Hindlimb muscle (tissue), 1 donor: ENCODE data around the gene INTS7. TPM values are rescaled to one million over a fixed set of nuclear protein-coding genes. Genes with fewer than 3 reads are reported as not detected.
"Not testable (repeated sequence)": the region's sequence is repeated elsewhere in the genome, so short reads cannot be mapped to it uniquely, and the experiment has no call there.

ENCODE experiments used
- DNase-seq: peaks from one replicate; pipeline ENCODE4 v3.0.0-alpha.2; 2013
- polyA plus RNA-seq: library from polyadenylated mRNA; unstranded; fragments of 120-200 nt; gene quantifications from one replicate; pipeline ENCODE4 v1.2.1, GENCODE V29; 2013; ENCODE audit not compliant: insufficient read length

Gene INTS7
- polyA plus RNA-seq, 1 donor: 11.5 TPM

DNA sequence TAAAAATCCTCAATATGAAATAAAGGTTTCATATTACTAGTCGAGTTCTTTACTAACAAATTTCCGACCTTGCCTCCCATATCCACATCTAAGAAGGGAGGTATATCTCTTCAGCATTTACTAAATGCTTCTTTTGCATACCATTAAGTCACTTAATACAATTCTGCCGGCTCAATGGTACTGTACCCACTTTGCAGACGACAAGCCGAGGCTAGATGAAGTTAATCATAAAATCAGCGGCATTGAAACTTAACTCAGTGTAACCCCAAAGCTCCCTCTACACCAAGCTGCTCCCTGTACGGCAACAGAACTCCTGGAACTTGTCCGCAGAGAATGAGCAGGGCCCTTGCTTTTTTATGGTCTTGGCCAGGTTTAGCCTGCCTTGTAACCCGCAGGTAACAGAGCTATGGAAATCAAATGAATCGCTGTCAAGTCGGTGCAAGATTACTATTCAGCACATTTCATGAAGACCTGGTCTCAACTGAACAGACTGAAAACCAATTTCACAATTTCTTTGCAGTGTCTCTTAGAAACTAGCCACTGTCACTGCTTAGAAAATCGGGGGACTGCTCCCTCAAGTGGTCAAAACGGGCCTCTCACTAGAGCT lies 738 bp downstream of the INTS7 start:
- DNase-seq: no peak

DNA sequence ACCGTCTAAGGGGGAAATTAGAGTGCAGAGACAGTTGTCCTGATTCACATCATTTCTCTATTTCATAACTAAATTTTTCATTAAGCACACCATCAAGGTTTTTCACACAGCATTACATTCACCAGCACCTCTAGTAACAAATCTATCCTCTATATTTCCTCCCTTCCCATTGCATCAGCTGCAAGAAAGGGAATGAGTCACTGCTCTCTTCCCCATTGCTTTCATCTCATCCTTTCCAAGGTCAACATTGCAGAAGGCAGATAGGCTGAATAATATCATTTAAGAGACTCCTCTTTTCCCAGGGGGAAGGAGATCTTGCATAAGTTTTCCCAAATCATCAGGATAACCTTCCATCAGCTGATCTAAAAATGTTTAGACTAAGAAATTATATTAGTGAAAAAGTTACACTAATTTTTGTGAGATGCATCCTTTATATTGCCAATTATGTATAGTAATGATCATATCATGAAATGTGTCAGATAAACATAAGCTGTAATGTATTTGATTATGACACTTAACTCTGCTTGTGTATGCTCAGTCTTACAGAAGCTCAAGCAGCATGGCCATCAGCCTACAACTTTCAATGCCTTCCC lies 4.3 kb downstream of the INTS7 start:
- DNase-seq: no peak

DNA sequence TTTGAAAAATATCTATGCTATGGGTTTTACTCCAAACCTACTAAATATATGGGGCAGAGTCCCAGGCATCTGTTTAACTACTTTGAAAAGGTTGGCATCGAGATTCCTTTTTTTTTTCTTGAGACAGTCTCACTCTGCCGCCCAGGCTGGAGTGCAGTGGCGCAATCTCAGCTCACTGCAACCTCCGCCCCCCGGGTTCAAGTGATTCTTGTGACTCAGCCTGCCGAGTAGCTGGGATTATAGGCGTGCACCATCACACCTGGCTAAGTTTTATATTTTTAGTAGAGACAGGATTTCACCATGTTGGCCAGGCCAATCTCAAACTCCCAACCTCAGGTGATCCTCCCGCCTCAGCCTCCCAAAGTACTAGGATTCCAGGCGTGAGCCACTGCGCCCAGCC lies 7.6 kb downstream of the INTS7 start:
- not testable (repeated sequence) for DNase-seq

DNA sequence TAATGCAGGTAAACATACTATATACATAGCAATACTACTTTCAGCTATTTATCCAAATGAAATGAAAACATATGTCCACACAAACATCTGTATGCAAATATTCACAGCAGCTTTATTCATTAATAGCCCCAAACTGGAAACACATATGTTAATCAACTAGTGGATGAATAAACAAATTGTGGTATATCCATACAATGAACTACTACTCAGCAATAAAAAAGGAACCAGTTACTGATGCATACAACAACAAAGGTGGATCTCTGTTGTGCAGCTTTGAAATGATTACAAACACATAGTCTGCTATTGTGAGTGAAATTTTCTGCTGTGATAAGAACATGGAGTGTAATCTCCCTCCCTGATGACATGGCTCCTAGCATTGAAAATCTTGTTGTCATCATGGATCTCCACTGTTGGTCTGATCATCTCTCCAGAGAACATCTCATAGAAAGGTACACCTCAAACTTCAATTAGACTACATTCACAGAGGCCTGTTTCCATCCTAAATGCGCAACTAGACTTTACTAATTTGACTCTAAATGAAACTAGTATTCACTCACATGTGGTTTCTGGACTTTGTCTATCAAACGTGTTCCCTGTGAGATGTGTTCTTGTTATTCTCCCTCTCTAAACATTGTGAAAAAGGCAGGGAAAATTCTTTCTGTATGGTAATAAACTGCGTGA lies 10.7 kb downstream of the INTS7 start:
- no peak for DNase-seq

DNA sequence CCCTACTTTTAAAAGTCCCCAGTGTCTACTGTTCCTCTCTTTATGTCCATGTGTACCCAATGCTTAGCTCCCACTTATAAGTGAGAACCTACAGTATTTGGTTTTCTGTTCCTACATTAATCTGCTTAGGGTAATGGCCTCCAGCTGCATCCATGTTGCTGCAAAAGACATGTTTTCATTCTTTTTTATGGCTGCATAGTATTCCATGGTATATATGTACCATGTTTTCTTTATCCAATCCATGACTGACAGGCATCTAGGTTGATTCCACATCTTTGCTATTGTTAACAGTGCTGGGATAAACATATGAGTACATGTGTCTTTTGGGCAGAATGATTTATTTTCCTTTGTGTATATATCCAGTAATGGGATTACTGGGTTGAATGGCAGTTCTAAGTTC lies 12.4 kb downstream of the INTS7 start:
- DNase-seq: not testable (repeated sequence)

DNA sequence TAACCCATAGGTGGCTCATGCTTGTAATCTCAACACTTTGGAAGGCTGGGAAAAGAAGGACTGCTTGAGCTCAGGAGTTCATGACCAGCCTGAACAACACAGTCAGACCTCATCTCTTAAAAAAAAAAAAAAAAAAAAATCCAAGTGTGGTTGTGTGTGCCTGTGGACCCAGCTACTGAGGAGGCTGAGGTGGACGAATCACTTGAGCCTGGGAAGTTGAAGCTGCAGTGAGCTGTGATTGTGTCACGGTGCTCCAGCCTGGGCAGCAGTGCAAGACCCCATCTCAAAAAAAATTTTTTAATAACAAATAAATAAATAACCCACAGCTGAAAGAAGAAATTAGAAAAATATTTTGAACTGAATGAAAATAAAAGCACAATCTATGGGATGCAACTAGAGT lies 13.8 kb downstream of the INTS7 start:
- no peak for DNase-seq

DNA sequence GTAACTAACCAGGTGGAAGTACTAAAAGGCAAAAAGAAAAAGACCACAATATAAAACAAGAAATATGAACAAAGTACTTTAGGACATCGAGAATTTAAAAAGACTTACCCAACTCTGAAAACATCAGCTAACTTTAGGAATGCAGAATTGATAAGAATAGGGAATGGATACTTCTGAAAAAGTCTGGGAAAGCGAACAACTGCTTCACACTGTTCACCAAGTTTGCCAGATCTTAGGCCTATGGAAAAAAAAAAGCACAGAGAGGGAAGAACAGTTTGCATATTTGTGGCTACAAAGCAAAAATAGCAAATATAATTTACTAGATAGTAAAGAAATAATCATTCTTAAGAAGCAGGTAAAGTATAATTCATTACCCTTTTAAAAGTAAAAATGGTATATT lies 14.4 kb downstream of the INTS7 start:
- no peak for DNase-seq

DNA sequence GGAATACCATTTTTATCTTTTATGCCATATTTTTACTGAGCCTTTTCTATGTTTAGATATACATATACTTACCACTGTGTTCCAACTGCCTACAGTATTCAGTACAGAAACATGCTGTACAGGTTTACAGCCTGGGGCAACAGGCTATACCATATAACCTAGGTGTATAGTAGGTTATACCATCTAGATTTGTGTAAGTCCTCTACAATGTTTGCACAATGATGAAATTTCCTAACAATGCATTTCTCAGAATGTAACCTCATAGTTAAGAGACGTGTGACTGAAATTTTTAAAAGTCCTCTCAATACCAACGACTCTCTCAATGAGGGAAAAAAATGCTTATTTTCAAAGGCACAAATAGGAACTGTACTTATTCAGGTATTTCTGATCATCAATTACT lies 21.7 kb downstream of the INTS7 start:
- no peak for DNase-seq

DNA sequence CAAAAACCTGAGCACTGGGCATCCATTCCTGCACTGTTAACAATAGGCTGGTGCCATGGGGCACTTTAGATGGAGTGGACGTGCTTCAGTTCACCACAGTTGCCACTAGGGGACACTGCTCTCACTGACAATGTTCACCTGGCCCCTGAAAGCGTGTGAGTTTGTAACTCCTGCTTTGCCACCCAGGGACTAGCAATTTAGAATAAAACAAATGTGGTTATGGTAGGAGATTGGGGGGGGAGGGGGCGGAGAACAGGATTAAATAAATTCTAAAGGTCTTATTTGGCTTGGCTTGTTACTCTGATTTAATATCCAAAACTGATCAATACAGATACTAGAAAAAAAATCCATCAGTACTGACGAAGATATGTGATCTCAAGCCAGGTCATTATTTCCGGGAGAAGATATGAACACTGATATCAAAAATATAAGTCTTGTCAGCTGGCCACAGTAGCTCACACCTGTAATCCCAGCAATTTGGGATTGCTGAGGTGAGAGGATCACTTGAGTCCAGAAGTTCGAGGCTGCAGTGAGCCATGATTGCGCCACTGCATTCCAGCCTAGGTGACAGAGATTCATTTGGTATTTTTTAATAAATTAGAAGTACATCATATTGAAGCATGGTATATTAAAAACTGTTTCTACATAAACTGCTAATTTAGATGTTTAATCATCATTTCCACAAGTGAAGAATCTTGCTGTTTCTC lies 23.2 kb downstream of the INTS7 start:
- peak; percentile 58 for DNase-seq

DNA sequence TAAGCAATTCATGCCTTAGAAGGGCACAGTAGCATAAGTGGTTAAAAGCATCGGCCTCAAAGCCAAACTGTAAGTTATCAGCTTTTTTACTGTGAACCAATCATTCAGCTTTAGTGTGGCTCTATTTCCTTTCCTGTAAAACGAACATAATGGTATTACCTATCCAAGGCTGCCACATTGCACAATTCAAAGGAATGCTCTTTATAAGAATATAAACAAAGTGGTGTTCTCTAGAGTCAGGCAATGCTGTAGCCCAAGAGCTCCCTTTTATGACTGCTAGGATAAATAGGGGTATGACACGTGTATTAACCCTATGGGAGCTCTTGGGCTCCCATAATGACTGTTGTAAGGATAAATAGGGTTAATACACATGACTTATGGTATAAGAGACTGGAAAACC lies 25.4 kb downstream of the INTS7 start:
- no peak for DNase-seq

DNA sequence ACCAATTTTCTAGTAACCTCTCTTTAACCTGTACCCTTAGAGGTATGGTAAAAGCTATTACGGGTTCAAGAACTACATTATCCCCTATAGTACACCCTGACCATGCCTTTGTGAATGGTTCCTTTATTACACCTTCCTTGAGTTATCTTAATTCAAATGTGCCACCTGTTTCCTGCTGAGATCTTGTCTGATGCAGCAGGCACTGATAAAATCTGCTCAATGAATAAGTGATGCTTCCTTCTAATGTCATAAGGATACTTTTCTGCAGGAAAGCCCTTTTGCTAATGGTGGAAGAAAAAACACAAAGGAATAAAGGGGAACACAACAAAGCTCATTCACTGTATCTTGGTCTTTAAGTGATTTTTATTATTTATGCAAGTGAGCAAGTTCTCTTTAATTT lies 25.8 kb downstream of the INTS7 start:
- DNase-seq: no peak

DNA sequence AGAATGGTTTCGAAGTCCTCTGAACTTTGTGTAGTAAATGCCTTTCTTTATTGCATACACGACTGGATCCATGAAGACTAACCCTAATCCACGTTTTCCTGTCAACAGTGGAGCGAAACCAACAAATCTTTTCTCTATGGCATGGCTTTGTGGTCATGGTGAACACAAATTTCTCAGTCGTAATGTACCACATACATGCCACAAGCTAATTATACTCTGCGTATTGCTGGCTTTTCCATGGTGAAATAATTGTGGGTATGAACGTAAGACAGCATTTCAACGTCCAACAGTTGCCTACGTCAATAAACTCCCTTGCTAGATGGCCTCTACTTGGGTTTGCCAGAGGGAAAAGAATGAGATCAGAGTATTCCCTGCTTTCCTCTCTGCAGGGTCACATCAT lies 27.5 kb downstream of the INTS7 start:
- no peak for DNase-seq

DNA sequence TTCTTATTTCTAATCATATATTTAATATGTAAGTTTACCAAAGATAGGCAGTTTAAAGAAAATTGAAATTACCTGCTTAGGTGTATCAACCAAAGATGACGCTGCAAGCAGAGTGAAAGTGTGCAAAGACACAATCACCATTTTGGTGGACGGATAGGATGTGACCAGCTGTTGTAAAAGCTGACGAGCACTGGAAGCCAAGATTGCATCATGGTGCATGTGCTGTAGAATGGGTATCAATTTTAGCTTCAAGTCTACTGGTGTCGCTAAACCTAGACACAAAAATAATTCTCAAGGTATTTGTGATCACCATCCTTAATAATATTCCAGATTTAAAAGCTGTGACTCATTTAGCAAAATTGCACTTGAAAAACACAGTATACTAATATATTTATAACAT lies 28.2 kb downstream of the INTS7 start:
- DNase-seq: no peak

DNA sequence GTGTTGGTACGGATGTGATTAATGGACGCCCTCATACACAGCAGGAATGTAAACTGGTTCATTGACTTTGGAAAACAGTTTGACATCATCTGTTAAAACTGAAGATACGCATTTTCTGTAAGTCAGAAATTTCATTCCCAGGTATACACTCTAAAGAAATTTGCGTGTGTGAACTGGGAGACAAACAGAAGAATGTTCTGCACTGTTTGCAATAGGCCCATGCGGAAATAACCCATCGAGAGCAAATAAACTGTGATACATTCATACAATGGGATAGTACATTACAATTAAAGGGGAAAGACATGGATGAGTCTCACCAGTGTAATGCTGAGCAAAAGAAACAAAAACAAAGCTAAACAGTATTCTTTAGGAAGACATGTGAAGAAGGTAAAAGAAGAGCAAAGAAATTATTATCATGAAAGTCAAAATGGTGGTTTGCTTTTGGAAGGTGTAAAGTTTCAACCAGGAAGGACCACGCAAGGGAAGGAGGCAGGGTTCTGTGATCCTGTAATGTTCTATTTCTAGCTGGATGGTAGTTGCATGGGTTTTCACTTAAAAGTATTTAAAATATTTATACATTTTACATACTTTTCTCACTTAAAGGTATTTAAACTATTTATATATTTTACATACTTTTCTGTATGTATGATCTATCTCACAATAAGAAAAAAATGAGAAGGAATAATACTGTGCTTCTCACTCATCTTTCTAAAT lies 30.3 kb downstream of the INTS7 start:
- no peak for DNase-seq

DNA sequence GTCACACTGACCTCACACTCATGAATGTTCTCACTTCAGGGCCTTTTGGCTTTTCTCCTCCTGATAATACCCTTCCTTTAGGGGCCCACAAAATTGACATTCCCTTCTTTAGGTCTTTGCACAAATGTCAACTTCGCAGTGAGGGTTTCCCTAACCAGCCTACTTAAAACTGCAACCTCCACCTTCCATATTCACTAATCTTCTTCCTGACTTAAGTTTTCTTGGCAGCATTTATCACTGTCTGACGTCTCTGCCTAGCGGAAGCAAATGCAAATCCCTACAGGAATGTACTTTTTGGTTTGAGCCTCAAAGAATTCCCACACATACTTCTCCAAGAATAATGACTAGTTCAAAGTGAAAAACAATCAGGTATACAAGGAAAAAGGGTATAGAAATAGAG lies 32.8 kb downstream of the INTS7 start:
- no peak for DNase-seq

DNA sequence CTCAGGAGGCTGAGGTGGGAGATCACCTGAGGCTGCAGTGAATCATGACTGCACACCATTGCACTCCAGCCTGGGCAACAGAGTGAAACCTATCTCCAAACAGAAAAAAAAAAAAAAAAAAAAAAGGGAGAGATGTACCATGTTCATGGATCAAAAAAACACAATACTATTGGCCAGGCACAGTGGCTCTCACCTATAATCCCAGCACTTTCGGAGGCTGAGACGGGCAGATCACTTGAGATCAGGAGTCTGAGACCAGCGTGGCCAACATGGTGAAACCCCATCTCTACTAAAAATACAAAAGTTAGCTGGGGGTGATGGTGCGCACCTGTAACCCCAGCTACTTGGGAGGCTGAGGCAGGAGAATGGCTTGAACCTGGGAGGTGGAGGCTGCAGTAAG lies 37.9 kb downstream of the INTS7 start:
- DNase-seq: not testable (repeated sequence)

DNA sequence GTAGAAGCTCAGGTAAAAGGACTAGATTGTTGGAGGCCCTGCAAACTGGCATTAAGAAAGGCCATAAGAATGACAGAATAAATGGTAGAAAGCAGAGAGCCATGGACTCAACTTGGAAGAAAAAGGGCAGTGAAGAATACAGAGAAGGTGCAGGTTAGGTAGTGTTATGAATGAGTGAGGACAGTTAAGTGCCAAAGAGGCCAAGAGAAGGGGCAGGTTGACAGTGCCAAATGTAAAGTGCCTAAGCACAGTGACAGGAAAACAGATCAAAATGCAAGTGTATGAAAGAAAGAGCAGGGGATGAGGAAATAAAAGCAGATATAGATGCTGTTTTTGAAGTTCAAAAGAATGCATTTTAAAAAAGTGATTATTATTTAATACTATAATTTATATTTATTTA lies 43.7 kb downstream of the INTS7 start:
- no peak for DNase-seq

DNA sequence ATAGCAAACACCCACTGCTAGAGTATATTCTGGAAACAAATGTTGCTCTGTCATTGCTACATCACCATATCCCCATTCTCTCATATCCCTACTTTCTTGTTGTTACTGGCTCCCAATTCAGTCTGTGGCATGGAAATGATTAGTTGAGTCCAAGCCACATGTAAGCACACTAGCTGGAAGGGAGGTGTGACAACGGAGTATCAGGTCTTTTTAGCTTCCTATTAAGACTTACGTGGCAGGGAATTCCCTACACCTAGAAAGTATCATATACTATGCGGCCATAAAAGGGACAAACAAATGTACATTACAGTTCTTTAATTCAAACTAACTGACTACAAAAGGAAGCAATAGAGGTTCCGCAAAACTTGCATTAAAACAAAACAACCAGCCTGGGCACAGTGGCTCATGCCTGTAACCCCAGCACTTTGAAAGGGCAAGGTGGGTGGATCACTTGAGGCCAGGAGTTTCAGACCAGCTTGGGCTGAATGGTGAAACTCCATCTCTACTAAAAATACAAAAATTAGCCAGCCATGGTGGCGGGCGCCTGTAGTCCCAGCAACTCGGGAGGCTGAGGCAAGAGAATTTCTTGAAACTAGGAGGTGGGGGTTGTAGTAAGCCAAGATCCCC lies 48.6 kb downstream of the INTS7 start:
- DNase-seq: no peak

DNA sequence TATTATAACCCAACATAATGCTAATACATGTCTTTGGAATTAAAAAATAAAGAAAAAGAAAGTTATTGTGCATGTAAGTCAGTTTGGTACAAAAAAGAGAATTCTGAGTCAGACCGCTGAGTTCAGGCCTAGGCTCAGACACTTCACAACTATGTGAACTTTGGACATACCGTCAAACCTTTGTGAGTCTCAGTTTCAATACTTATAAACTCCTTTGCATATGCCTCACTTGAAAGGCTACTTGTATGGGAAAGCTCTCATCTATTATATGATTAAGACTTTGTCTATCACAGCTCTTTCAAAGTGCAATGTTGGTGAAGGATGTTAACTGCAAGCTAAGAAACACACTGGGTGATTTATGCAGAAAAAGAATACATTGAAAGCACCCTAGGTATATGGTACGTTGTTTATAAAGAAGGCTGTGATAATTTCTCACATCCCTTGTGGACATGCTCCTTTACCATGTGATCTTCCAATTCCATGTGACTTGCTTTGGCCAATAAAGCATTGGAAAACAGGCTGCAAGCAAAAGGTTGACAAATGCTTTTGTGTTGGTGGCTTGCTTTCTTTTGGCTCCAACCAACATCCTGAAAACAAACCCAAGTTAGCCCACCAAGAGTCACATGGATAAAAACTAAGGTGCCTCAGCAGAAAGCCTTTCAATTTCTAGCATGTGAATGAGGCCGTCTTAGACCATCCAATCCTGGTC lies 49.6 kb downstream of the INTS7 start:
- no peak for DNase-seq

DNA sequence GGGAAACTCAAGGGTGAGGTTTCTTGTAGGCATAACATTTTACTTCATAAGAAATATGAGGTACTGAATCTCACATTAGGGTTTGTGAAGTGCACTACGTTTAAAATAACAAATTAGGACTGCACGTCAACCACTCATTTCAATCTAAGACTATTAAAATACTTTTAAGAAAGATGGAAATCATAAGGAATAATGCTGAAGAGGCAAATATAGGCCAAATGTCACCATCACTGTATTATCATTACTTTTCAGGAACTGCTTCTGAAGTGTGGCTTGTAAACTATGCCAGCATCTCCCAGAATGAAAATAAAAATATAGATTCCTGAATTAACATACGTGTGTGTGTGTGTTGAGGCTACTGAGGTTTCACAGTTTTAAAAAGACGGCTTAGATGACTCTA lies 56.8 kb downstream of the INTS7 start:
- no peak for DNase-seq

DNA sequence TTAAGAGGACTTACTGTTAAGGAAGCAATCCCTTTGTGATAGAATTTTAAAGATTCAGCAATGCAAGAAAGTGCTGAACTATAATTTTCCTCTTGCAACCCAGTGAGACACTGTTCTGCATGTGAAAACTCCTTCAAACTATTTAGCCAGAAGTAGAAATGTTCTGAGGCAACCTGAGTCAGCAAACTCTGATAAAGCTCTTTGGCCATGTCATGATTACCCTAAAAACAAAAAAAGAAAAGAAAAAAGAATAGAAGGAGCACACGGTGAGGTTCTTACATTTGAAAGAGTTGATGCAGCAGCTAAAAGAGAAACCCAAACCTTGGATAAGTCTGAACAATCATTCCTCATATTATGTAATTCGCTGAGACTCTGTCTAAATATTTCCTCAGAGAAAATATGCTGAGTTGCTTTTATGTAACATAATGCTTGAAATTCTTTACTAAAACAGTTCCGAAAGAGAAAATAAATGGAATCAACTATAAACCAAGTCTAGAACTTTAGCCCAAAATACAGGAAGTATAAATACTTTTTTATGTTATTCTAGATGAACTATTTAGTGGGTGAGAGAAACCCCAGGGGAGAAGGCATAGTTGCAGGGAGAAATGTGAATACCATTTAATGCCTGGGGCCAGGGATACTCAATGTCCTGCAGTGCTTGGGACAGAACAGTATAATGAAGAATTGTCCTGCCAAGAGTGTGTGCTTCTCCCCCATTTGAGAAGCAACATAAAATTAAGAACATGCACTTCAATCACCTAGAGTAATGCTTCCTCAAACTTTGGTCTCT lies 60.0 kb downstream of the INTS7 start:
- DNase-seq: no peak
